HT-29 (cell line): ENCODE data around the gene MITF. TPM values are rescaled to one million over a fixed set of nuclear protein-coding genes. Genes with fewer than 3 reads are reported as not detected.
"Not testable (repeated sequence)": the region's sequence is repeated elsewhere in the genome, so short reads cannot be mapped to it uniquely, and the experiment has no call there.

Experiments used
- DNase-seq: peaks from one replicate; pipeline ENCODE4 v3.0.0-alpha.2; 2015; ENCODE audit warnings: low spot score
- total RNA-seq: library from RNA; depleted of rRNA; stranded (reverse); fragments of >200 nt; shearing (Covaris generic); gene quantifications from 2 replicates; pipeline ENCODE4 v1.2.3, GENCODE V29; 2014

Gene MITF
- total RNA-seq, 1 experiment from 2014 or later = not detected

- no peak for DNase-seq
Measured at GRCh38 chr3:69913422-69913821, 174.2 kb downstream of the MITF start.

GRCh38 chr3:69914395-69914794 lies 175.1 kb downstream of the MITF start:
- no peak for DNase-seq

GRCh38 chr3:69915726-69916125 lies 176.5 kb downstream of the MITF start:
- DNase-seq = no peak

- DNase-seq = not testable (repeated sequence)
Measured at GRCh38 chr3:69920009-69920408, 180.7 kb downstream of the MITF start.

GRCh38 chr3:69921651-69922050 lies 182.4 kb downstream of the MITF start:
- no peak for DNase-seq

GRCh38 chr3:69922521-69923000 lies 183.3 kb downstream of the MITF start:
- no peak for DNase-seq

GRCh38 chr3:69925506-69925905 lies 186.2 kb downstream of the MITF start:
- no peak for DNase-seq

- DNase-seq = no peak
Measured at GRCh38 chr3:69926385-69926784, 187.1 kb downstream of the MITF start.

- DNase-seq = no peak
Measured at GRCh38 chr3:69927571-69927970, 188.3 kb downstream of the MITF start.

- DNase-seq = no peak
Measured at GRCh38 chr3:69929019-69929418, 189.8 kb downstream of the MITF start.

GRCh38 chr3:69930564-69930963 lies 191.3 kb downstream of the MITF start:
- no peak for DNase-seq

- no peak for DNase-seq
Measured at GRCh38 chr3:69932087-69932486, 192.8 kb downstream of the MITF start.

- no peak for DNase-seq
Measured at GRCh38 chr3:69932501-69932900, 193.2 kb downstream of the MITF start.

- DNase-seq = no peak
Measured at GRCh38 chr3:69934398-69934797, 195.1 kb downstream of the MITF start.

- no peak for DNase-seq
Measured at GRCh38 chr3:69936266-69936665, 197.0 kb downstream of the MITF start.

- no peak for DNase-seq
Measured at GRCh38 chr3:69938061-69938460, 198.8 kb downstream of the MITF start.

- no peak for DNase-seq
Measured at GRCh38 chr3:69938931-69939330, 199.7 kb downstream of the MITF start.

- no peak for DNase-seq
Measured at GRCh38 chr3:69941037-69941436, 201.8 kb downstream of the MITF start.

GRCh38 chr3:69941439-69942176 lies 202.3 kb downstream of the MITF start:
- DNase-seq = no peak

GRCh38 chr3:69944931-69945493 lies 205.7 kb downstream of the MITF start:
- no peak for DNase-seq

GRCh38 chr3:69948246-69948862 lies 209.1 kb downstream of the MITF start:
- DNase-seq = peak; percentile 34

- DNase-seq = no peak
Measured at GRCh38 chr3:69951616-69952015, 212.4 kb downstream of the MITF start.

GRCh38 chr3:69959581-69959980 lies 220.3 kb downstream of the MITF start:
- DNase-seq = no peak
